ENCODE data around the gene TBL3. TPM values are rescaled to one million over a fixed set of nuclear protein-coding genes. Genes with fewer than 3 reads are reported as not detected.
A peak's percentile ranks its signal among the peaks of the same experiment; 100 is the strongest.

Gene TBL3
- total RNA-seq, 4 donors from 2014 or later = 34.4 to 91.8 (median 53.7) TPM

DNA sequence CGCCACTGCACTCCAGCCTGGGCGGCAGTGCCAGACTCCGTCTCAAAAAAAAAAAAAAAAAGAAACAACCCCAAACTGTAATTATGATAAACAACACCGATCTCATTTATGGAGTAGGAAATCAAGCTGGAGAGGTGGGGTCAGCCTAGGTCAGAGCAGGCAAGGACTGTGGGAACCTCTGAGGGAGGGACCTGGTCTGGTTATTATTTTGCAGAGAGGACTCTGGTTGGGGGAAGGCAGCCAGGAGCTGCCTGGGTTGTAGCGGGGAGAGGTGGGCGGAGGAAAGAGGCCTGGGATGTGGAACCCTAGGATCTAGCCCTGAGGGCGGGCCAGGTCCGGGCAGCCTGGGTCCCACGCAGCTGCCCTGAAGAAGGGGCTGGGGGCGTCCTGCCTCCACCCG is 42.7 kb upstream of the TBL3 start:
- peak in 1 of 2 donors; percentile 44 for DNase-seq
- Histone ChIP-seq H3K4me3 (replicated peaks in 1 of 3) (peak overlapping the region in 2 of 3 donors; percentile 14 to 69), H3K36me3 (no peaks in the 10 kb centered on the region), H3K27ac (peak overlapping the region in 2 of 3 donors; percentile 57 to 76), H3K9me3 (no peaks in the 10 kb centered on the region), H3K4me1 (peaks cover 0 to 16% of the 10 kb centered on the region in 2 donors), H3K27me3 (no peaks in the 10 kb centered on the region)
- intact Hi-C loops (cut with DNase I) = no loop called here
- no peak for TF ChIP-seq POLR2A (IDR thresholded peaks at IDR 0.05)
- WGBS, 2 donors = 28 to 41% methylated on average over 7 to 9 of the region's 11 CpGs

DNA sequence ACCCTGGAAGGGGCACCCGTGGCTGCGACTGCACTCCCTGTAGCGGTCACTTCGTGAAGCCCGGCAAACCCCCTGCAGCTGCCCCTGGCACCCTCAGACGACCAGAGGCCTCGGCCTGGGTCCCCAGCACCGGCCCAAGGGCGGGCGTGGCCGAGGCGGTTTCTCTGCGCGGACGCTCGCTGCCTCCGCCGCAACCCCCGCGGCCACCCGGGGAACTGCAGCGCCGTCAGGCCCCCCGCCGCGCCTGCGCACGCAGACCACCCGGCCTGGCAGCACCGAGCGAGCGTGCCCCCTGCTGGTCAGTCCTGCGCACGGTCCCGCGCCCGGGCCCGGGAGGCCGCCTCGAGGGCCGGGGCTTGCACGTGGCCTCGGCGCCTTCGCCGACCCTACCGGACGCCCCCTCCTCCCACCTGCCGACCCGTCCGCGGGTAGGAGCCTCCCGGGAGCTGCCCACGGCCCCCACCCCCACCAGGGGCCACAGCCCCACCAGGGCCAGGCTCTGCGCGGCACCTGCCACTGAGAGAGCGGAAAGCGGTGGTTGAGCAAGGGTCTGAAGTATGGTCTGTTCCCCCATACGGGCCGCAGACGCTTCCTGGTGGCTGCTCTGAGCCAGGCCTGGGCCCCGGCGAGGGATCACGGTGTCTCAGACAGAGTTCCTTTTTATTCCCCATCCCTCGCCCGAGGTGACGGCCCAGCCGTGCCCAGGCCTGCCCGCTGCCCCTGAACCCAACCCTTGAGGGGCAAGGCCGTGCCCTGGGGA is 42.1 kb upstream of the TBL3 start:
- Histone ChIP-seq H3K27ac (peak overlapping the region in 2 of 3 donors; percentile 57 to 76), H3K36me3 (no peaks in the 10 kb centered on the region), H3K27me3 (no peaks in the 10 kb centered on the region), H3K4me1 (peaks cover 0 to 16% of the 10 kb centered on the region in 2 donors), H3K9me3 (no peaks in the 10 kb centered on the region), H3K4me3 (replicated peaks in 1 of 3) (peak overlapping the region in 2 of 3 donors; percentile 14 to 69)
- intact Hi-C loops (cut with DNase I) = no loop called here
- TF ChIP-seq, protein P1, sequence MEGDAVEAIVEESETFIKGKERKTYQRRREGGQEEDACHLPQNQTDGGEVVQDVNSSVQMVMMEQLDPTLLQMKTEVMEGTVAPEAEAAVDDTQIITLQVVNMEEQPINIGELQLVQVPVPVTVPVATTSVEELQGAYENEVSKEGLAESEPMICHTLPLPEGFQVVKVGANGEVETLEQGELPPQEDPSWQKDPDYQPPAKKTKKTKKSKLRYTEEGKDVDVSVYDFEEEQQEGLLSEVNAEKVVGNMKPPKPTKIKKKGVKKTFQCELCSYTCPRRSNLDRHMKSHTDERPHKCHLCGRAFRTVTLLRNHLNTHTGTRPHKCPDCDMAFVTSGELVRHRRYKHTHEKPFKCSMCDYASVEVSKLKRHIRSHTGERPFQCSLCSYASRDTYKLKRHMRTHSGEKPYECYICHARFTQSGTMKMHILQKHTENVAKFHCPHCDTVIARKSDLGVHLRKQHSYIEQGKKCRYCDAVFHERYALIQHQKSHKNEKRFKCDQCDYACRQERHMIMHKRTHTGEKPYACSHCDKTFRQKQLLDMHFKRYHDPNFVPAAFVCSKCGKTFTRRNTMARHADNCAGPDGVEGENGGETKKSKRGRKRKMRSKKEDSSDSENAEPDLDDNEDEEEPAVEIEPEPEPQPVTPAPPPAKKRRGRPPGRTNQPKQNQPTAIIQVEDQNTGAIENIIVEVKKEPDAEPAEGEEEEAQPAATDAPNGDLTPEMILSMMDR (IDR thresholded peaks at IDR 0.05) = peak; percentile 36 to 100 (median 100)
- TF ChIP-seq POLR2A (IDR thresholded peaks at IDR 0.05) = peak in 1 of 2 donors; percentile 44
- 36 to 90% methylated on average over 6 to 17 of the region's 70 CpGs for WGBS, 2 donors
- peak; percentile 88 to 90 for DNase-seq

DNA sequence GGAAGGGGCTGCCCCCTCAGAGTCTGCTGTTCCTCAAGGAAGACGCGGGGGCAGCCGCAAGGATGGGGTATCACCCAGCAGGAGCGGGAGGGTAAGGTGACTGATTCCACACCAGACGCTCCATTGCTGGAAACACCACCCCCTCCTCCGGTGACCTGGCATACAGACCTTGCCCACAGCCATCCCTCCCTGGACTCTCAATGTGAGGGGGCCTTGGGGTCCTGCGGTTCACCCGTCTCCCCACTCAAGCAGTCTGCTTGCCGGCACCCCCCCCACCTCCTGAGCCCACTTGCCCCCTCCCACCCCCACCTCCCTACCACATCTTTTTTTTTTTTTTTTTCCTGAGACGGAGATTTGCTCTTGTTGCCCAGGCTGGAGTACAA is 41.5 kb upstream of the TBL3 start:
- no peak for DNase-seq
- H3K36me3 ChIP-seq = no peaks in the 10 kb centered on the region
- 81 to 88% methylated on average over 9 to 10 of the region's 10 CpGs for WGBS, 2 donors
- no peaks in the 10 kb centered on the region for H3K27me3 ChIP-seq
- H3K9me3 ChIP-seq = no peaks in the 10 kb centered on the region
- no peak for TF ChIP-seq POLR2A (IDR thresholded peaks at IDR 0.05)
- TF ChIP-seq, protein P1 (IDR thresholded peaks at IDR 0.05) = no peak
- no peak overlapping the region for H3K27ac ChIP-seq
- H3K4me1 ChIP-seq = peaks cover 0 to 16% of the 10 kb centered on the region in 2 donors
- no peak overlapping the region for H3K4me3 ChIP-seq (replicated peaks in 1 of 3)
- intact Hi-C loops (cut with DNase I) = no loop called here

DNA sequence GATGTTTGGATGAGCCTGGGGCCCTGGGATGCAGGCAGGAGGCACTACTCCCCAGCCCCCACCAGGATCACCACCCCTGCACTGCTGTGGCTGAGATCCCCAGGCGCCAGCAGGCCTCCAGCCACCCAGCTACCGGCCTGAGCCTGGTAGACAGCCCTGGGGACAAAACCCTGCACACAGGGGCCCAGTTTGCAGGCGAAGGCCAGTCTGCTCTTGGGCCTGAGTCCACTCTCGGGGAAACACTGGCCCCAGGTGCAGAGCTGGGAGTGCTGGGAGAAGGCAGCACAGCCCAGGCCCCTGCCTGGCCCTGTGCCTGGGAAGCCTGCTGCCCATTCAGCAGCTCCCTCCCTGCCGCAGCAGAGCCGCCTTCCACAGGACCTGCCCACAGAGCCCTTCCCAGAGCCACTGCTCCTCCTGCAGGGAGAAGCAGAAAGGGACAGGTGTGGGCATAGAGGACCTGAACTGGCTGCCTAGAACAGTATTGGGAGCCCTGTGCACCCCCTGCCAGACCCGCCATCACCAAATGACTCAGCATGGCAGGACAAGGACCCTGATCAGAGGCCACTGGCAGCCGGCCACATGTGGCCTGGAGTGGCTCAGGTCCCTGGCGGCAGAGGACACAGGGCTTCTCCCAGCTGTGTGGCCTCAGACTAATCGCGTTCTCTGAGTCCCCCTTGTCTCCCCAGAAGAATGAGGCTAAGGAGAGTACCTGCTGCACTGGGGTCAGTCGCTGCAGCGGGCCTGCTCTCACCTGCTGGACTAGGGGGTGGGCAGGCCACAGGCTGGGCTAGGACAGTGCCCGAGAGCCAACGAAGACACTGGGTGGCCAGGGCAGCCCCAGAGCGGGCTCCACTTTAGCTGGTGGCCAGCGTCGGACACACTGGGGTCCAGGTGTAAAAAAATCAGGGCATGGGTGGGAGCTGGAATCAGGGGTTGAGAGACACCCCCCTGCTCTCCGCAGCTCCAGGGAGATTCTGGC is 39.5 kb upstream of the TBL3 start:
- no peaks in the 10 kb centered on the region for H3K36me3 ChIP-seq
- 70 to 72% methylated on average over 8 to 11 of the region's 19 CpGs for WGBS, 2 donors
- peak; percentile 37 to 42 for DNase-seq
- H3K4me3 ChIP-seq (replicated peaks in 1 of 3) = no peak overlapping the region
- no peak for TF ChIP-seq POLR2A (IDR thresholded peaks at IDR 0.05)
- TF ChIP-seq, protein P1 (IDR thresholded peaks at IDR 0.05) = peak in 2 of 6 experiments; percentile 21 to 28
- no peaks in the 10 kb centered on the region for H3K9me3 ChIP-seq
- peaks cover 0 to 9% of the 10 kb centered on the region in 2 donors for H3K4me1 ChIP-seq
- H3K27me3 ChIP-seq = no peaks in the 10 kb centered on the region
- H3K27ac ChIP-seq = no peak overlapping the region
- intact Hi-C loops (cut with DNase I) = no loop called here

DNA sequence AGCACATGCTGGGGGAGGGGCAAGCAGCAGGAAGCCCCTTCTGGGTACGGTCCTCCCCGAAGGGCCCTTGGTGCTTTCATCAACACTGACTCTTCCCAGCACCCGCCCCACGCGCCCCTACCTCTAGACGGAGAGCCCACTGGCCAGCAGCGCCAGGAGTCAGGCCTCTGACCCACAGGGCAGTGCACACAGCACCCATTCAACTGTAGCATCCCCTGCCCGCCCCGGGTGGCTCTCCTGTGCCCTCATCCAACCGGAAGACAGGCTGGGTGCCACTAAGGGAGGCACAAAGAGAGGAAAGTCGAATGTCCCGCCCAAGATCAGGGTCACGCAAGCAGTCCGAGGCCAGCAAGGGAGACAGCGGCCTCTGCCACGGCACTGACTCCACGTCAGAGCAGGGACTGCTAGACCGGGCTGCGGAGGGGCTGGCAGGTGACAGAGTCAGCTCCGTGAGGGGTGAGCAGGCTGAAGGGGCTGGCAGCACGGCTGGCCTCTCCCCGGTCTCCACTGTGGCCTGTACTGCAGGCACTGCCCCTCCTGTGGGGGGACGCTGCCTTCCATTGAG is 38.7 kb upstream of the TBL3 start:
- Histone ChIP-seq H3K27me3 (no peaks in the 10 kb centered on the region), H3K4me3 (replicated peaks in 1 of 3) (no peak overlapping the region), H3K9me3 (no peaks in the 10 kb centered on the region), H3K4me1 (peaks cover 0 to 9% of the 10 kb centered on the region in 2 donors), H3K27ac (no peak overlapping the region), H3K36me3 (no peaks in the 10 kb centered on the region)
- WGBS, 2 donors = 65 to 66% methylated on average over 15 to 18 of the region's 23 CpGs
- no peak for DNase-seq
- intact Hi-C loops (cut with DNase I) = no loop called here
- TF ChIP-seq POLR2A (IDR thresholded peaks at IDR 0.05) = no peak
- TF ChIP-seq, protein P1 (IDR thresholded peaks at IDR 0.05) = no peak
